Measurements from ENCODE around the gene IFT57. TPM values are rescaled to one million over a fixed set of nuclear protein-coding genes. Genes with fewer than 3 reads are reported as not detected.
A peak's percentile ranks its signal among the peaks of the same experiment; 100 is the strongest.
"Not testable (repeated sequence)": the region's sequence is repeated elsewhere in the genome, so short reads cannot be mapped to it uniquely, and the experiment has no call there.

Gene IFT57
- polyA plus RNA-seq, 1 donor from 2014 or later: 70.7 TPM

DNA sequence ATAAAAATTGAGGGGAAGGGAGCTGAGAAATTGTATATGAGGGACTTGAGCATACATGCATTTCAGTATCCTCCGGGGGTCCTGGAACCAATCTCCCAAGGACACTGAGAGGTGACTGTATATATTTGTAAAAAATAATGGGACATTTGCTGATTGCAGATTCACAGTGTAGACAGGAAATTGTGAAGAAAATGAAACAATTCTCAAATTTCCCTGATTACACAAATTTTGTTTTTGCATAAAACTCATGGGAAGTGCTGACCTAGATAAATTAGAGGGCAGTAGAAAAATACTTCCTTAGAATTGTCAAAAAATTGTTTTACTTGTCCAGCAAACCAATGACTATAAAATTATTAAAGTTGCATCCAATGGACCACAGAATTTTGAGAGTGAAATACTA, 64.0 kb downstream of the IFT57 start:
- Histone ChIP-seq H3K9me3 (ENCODE audit: low read length) (no peaks in the 10 kb centered on the region), H3K36me3 (ENCODE audit: insufficient read depth, low read length) (no peaks in the 10 kb centered on the region), H2AFZ (ENCODE audit: low read depth, low read length) (no peak overlapping the region), H3K79me2 (replicated peaks; ENCODE audit: insufficient read depth, low read length) (no peaks in the 10 kb centered on the region), H3F3A (ENCODE audit: insufficient read depth, low read length, poor library complexity, severe bottlenecking) (no peaks in the 10 kb centered on the region), H3K27me3 (ENCODE audit: insufficient read depth, low read depth, low read length) (no peaks in the 10 kb centered on the region), H3K9me2 (ENCODE audit: insufficient read depth, low read length) (no peaks in the 10 kb centered on the region), H3K9ac (ENCODE audit: low read length) (no peak overlapping the region), H4K20me1 (ENCODE audit: insufficient read depth) (no peaks in the 10 kb centered on the region), H3K4me3 (ENCODE audit: low read length) (no peak overlapping the region), H3K27ac (ENCODE audit: low read length) (no peak overlapping the region), H3K4me2 (ENCODE audit: low read length) (no peak overlapping the region)
- TF ChIP-seq MXI1 (conservative IDR thresholded peaks at IDR 0.05; ENCODE audit: poor library complexity, severe bottlenecking) (no peak), EZH2 (IDR thresholded peaks at IDR 0.05; ENCODE audit: borderline replicate concordance, insufficient read depth, low read length, poor library complexity, severe bottlenecking) (no peak), EP300 (conservative IDR thresholded peaks at IDR 0.05; ENCODE audit: poor library complexity, severe bottlenecking) (no peak)
- TF ChIP-seq, protein P1, sequence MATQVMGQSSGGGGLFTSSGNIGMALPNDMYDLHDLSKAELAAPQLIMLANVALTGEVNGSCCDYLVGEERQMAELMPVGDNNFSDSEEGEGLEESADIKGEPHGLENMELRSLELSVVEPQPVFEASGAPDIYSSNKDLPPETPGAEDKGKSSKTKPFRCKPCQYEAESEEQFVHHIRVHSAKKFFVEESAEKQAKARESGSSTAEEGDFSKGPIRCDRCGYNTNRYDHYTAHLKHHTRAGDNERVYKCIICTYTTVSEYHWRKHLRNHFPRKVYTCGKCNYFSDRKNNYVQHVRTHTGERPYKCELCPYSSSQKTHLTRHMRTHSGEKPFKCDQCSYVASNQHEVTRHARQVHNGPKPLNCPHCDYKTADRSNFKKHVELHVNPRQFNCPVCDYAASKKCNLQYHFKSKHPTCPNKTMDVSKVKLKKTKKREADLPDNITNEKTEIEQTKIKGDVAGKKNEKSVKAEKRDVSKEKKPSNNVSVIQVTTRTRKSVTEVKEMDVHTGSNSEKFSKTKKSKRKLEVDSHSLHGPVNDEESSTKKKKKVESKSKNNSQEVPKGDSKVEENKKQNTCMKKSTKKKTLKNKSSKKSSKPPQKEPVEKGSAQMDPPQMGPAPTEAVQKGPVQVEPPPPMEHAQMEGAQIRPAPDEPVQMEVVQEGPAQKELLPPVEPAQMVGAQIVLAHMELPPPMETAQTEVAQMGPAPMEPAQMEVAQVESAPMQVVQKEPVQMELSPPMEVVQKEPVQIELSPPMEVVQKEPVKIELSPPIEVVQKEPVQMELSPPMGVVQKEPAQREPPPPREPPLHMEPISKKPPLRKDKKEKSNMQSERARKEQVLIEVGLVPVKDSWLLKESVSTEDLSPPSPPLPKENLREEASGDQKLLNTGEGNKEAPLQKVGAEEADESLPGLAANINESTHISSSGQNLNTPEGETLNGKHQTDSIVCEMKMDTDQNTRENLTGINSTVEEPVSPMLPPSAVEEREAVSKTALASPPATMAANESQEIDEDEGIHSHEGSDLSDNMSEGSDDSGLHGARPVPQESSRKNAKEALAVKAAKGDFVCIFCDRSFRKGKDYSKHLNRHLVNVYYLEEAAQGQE (IDR thresholded peaks at IDR 0.05; ENCODE audit: borderline replicate concordance): no peak

DNA sequence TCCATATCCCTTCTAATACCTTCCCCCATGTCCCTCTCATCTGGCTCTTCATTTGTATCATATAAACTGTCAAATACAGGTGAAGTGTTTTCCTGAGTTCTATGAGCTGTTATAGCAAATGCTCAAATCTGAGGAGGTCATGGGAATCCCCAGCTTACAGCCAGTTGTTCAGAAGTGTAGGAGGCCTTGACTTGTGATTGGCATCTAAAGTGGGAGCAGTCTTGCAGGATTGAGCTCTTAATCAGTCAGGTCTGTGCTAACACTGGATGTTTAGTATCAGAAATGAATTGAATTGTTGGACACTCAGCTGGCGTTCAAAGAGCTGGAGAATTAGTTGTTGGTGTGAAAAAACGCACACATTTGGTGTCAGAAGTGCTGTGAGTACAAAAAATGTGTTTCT, 65.0 kb downstream of the IFT57 start:
- no peak overlapping the region for H3K9ac ChIP-seq (ENCODE audit: low read length)
- no peak overlapping the region for H3K4me3 ChIP-seq (ENCODE audit: low read length)
- no peaks in the 10 kb centered on the region for H3K79me2 ChIP-seq (replicated peaks; ENCODE audit: insufficient read depth, low read length)
- H3F3A ChIP-seq (ENCODE audit: insufficient read depth, low read length, poor library complexity, severe bottlenecking): no peaks in the 10 kb centered on the region
- H2AFZ ChIP-seq (ENCODE audit: low read depth, low read length): no peak overlapping the region
- TF ChIP-seq EZH2 (IDR thresholded peaks at IDR 0.05; ENCODE audit: borderline replicate concordance, insufficient read depth, low read length, poor library complexity, severe bottlenecking) (no peak), EP300 (conservative IDR thresholded peaks at IDR 0.05; ENCODE audit: poor library complexity, severe bottlenecking) (peak; percentile 59)
- H3K4me2 ChIP-seq (ENCODE audit: low read length): no peak overlapping the region
- no peaks in the 10 kb centered on the region for H3K27me3 ChIP-seq (ENCODE audit: insufficient read depth, low read depth, low read length)
- no peak overlapping the region for H3K27ac ChIP-seq (ENCODE audit: low read length)
- H3K36me3 ChIP-seq (ENCODE audit: insufficient read depth, low read length): no peaks in the 10 kb centered on the region
- H4K20me1 ChIP-seq (ENCODE audit: insufficient read depth): no peaks in the 10 kb centered on the region
- H3K9me3 ChIP-seq (ENCODE audit: low read length): no peaks in the 10 kb centered on the region
- no peaks in the 10 kb centered on the region for H3K9me2 ChIP-seq (ENCODE audit: insufficient read depth, low read length)

- H3K4me3 ChIP-seq (ENCODE audit: low read length): no peak overlapping the region
- no peaks in the 10 kb centered on the region for H3K36me3 ChIP-seq (ENCODE audit: insufficient read depth, low read length)
- no peaks in the 10 kb centered on the region for H3K9me2 ChIP-seq (ENCODE audit: insufficient read depth, low read length)
- H2AFZ ChIP-seq (ENCODE audit: low read depth, low read length): no peak overlapping the region
- H3K27me3 ChIP-seq (ENCODE audit: insufficient read depth, low read depth, low read length): no peaks in the 10 kb centered on the region
- H3K27ac ChIP-seq (ENCODE audit: low read length): no peak overlapping the region
- no peaks in the 10 kb centered on the region for H3K9me3 ChIP-seq (ENCODE audit: low read length)
- H3K79me2 ChIP-seq (replicated peaks; ENCODE audit: insufficient read depth, low read length): no peaks in the 10 kb centered on the region
- TF ChIP-seq, protein P1 (IDR thresholded peaks at IDR 0.05; ENCODE audit: borderline replicate concordance): no peak
- no peak overlapping the region for H3K4me2 ChIP-seq (ENCODE audit: low read length)
- H3F3A ChIP-seq (ENCODE audit: insufficient read depth, low read length, poor library complexity, severe bottlenecking): no peaks in the 10 kb centered on the region
- H4K20me1 ChIP-seq (ENCODE audit: insufficient read depth): no peaks in the 10 kb centered on the region
- no peak overlapping the region for H3K9ac ChIP-seq (ENCODE audit: low read length)
These were observed 65.8 kb downstream of the IFT57 start for GRCh38 chr3:108156312-108156853.

DNA sequence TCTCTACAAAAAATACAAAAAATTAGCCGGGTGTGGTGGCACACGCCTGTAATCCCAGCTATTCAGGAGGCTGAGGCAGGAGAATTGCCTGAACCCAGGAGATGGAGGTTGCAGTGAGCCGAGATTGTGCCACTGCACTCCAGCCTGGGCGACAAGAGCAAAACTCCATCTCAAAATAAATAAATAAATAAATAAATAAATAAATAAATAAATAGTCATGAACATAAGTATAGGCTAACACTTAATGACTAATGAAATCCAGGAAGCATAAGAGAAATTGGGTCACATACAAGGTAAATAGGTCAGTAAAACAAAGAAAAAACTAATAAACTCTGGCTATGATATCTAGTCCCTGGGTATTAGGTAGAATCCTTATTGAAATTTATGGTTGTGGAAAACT, 66.6 kb downstream of the IFT57 start:
- not testable (repeated sequence) for H3K4me3 ChIP-seq (ENCODE audit: low read length); H3K9ac ChIP-seq (ENCODE audit: low read length); H2AFZ ChIP-seq (ENCODE audit: low read depth, low read length)

More for the DNA sequence above, 66.6 kb downstream of the IFT57 start:
- H3K9me3 ChIP-seq (ENCODE audit: low read length); H3K4me2 ChIP-seq (ENCODE audit: low read length); H3K79me2 ChIP-seq (replicated peaks; ENCODE audit: insufficient read depth, low read length); H3K27ac ChIP-seq (ENCODE audit: low read length); H3K27me3 ChIP-seq (ENCODE audit: insufficient read depth, low read depth, low read length); H3K9me2 ChIP-seq (ENCODE audit: insufficient read depth, low read length); H3K36me3 ChIP-seq (ENCODE audit: insufficient read depth, low read length); H3F3A ChIP-seq (ENCODE audit: insufficient read depth, low read length, poor library complexity, severe bottlenecking); H4K20me1 ChIP-seq (ENCODE audit: insufficient read depth): not testable (repeated sequence)

All from neural cell (in vitro differentiated cells).